ENCODE data around the gene ANKHD1. TPM values are rescaled to one million over a fixed set of nuclear protein-coding genes. Genes with fewer than 3 reads are reported as not detected.

The ANKHD1 gene
- total RNA-seq, 1 donor from 2014 or later = 105 TPM

- no peak for TF ChIP-seq CTCF (IDR thresholded peaks at IDR 0.05; ENCODE audit: partially characterized antibody, unreplicated experiment)
These were observed 35.7 kb upstream of the ANKHD1 start for GRCh38 chr5:140365941-140366340.

GRCh38 chr5:140366589-140367255 is 34.9 kb upstream of the ANKHD1 start:
- DNase-seq = no peak
- TF ChIP-seq CTCF (IDR thresholded peaks at IDR 0.05; ENCODE audit: partially characterized antibody, unreplicated experiment) = no peak
- peaks cover 4% of the 10 kb centered on the region for H3K4me1 Mint-ChIP-seq (ENCODE audit: low read depth, unreplicated experiment)
- no peak overlapping the region for H3K4me3 Mint-ChIP-seq (ENCODE audit: unreplicated experiment)
- peaks cover 2% of the 10 kb centered on the region for H3K9me3 Mint-ChIP-seq (ENCODE audit: unreplicated experiment)
- H3K27me3 Mint-ChIP-seq (ENCODE audit: unreplicated experiment) = peaks cover 2% of the 10 kb centered on the region
- no peaks in the 10 kb centered on the region for H3K36me3 Mint-ChIP-seq (ENCODE audit: unreplicated experiment)
- H3K27ac Mint-ChIP-seq (ENCODE audit: unreplicated experiment) = no peak overlapping the region

More at GRCh38 chr5:140365941-140366340, 35.7 kb upstream of the ANKHD1 start:
- H3K27ac Mint-ChIP-seq (ENCODE audit: unreplicated experiment) = no peak overlapping the region
- no peaks in the 10 kb centered on the region for H3K36me3 Mint-ChIP-seq (ENCODE audit: unreplicated experiment)
- H3K4me1 Mint-ChIP-seq (ENCODE audit: low read depth, unreplicated experiment) = peaks cover 4% of the 10 kb centered on the region
- no peak for DNase-seq
- peaks cover 2% of the 10 kb centered on the region for H3K27me3 Mint-ChIP-seq (ENCODE audit: unreplicated experiment)
- H3K4me3 Mint-ChIP-seq (ENCODE audit: unreplicated experiment) = no peak overlapping the region
- H3K9me3 Mint-ChIP-seq (ENCODE audit: unreplicated experiment) = peaks cover 2% of the 10 kb centered on the region

- TF ChIP-seq CTCF (IDR thresholded peaks at IDR 0.05; ENCODE audit: partially characterized antibody, unreplicated experiment) = peak; percentile 24
- Mint-ChIP-seq H3K27me3 (ENCODE audit: unreplicated experiment) (peaks cover 2% of the 10 kb centered on the region), H3K4me1 (ENCODE audit: low read depth, unreplicated experiment) (peaks cover 4% of the 10 kb centered on the region), H3K9me3 (ENCODE audit: unreplicated experiment) (no peaks in the 10 kb centered on the region), H3K27ac (ENCODE audit: unreplicated experiment) (no peak overlapping the region), H3K36me3 (ENCODE audit: unreplicated experiment) (no peaks in the 10 kb centered on the region), H3K4me3 (ENCODE audit: unreplicated experiment) (no peak overlapping the region)
- no peak for DNase-seq
These were observed 34.2 kb upstream of the ANKHD1 start for GRCh38 chr5:140367256-140368013.

GRCh38 chr5:140371356-140372151 is 30.1 kb upstream of the ANKHD1 start:
- peaks cover 1% of the 10 kb centered on the region for H3K27me3 Mint-ChIP-seq (ENCODE audit: unreplicated experiment)
- H3K36me3 Mint-ChIP-seq (ENCODE audit: unreplicated experiment) = no peaks in the 10 kb centered on the region
- peaks cover 3% of the 10 kb centered on the region for H3K4me1 Mint-ChIP-seq (ENCODE audit: low read depth, unreplicated experiment)
- H3K4me3 Mint-ChIP-seq (ENCODE audit: unreplicated experiment) = no peak overlapping the region
- DNase-seq = no peak
- TF ChIP-seq CTCF (IDR thresholded peaks at IDR 0.05; ENCODE audit: partially characterized antibody, unreplicated experiment) = no peak
- no peak overlapping the region for H3K27ac Mint-ChIP-seq (ENCODE audit: unreplicated experiment)
- H3K9me3 Mint-ChIP-seq (ENCODE audit: unreplicated experiment) = peaks cover 2% of the 10 kb centered on the region
